Activated T-helper 1 cell treated with anti-CD3 and anti-CD28 coated beads, Interleukin-12 subunit alpha, Interleukin-12 subunit beta, Interleukin-2, Interleukin-4 antibody, amounts not matched to agents 30 ng/mL and 10 ng/mL and 1 ng/mL, durations not matched to agents 14 hours and 24 hours and 36 hours (primary cell): ENCODE results near the gene TLL2. TPM values are rescaled to one million over a fixed set of nuclear protein-coding genes. Genes with fewer than 3 reads are reported as not detected.
"Not testable (repeated sequence)": the region's sequence is repeated elsewhere in the genome, so short reads cannot be mapped to it uniquely, and the experiment has no call there.

Experiments
- DNase-seq: peaks from one replicate; pipeline ENCODE4 v3.0.0; 2021; ENCODE audit warnings: low spot score
- H3K27ac Mint-ChIP-seq: one replicate; pipeline ENCODE4 v1.8.0; 2021; ENCODE audit warnings: mild to moderate bottlenecking, mixed read lengths
- H3K27me3 Mint-ChIP-seq: one replicate; pipeline ENCODE4 v1.8.0; 2022; ENCODE audit warnings: mild to moderate bottlenecking, moderate library complexity, mixed read lengths; ENCODE audit not compliant: insufficient read depth
- H3K36me3 Mint-ChIP-seq: one replicate; pipeline ENCODE4 v1.8.0; 2021; ENCODE audit warnings: low read depth, mixed read lengths
- H3K4me1 Mint-ChIP-seq: one replicate; pipeline ENCODE4 v1.8.0; 2021; ENCODE audit warnings: low read depth, mixed read lengths
- H3K4me3 Mint-ChIP-seq: one replicate; pipeline ENCODE4 v1.8.0; 2021; ENCODE audit warnings: mild to moderate bottlenecking, moderate library complexity, mixed read lengths
- H3K9me3 Mint-ChIP-seq: one replicate; pipeline ENCODE4 v1.8.0; 2021; ENCODE audit warnings: mixed read lengths
- intact Hi-C: fragments of 100-400 bp; cut with micrococcal nuclease; formaldehyde crosslinking; loops from one replicate; pipeline ENCODE4 v1.15.1; 2024
- total RNA-seq: library from RNA; stranded (reverse); gene quantifications from 2 replicates; pipeline ENCODE4 v1.2.3, GENCODE V29; 2022

Gene TLL2
- total RNA-seq = 0.07 TPM in 1 of 2 replicates, not detected in the other

- intact Hi-C loops = loop anchor here (2.0 to 10.0 kb wide), 3 partner anchors 75 to 701 kb away; no protein-coding TSS in a partner anchor
- Mint-ChIP-seq H3K9me3 (no peaks in the 10 kb centered on the region), H3K4me1 (peaks cover 7% of the 10 kb centered on the region), H3K36me3 (peaks cover 5% of the 10 kb centered on the region), H3K27me3 (peaks cover 33% of the 10 kb centered on the region), H3K27ac (no peak within 1 kb of the TSS), H3K4me3 (peak within 1 kb of the TSS; percentile 66)
- DNase-seq = peak; percentile 63
These were observed at the start of gene TLL2 for GRCh38 chr10:96513698-96514561. TLL2 (minus strand) TSS chr10:96513926; CDS start chr10:96513685, 241 bp downstream.

GRCh38 chr10:96560966-96561887 lies 47.5 kb upstream of the TLL2 start:
- H3K27me3 Mint-ChIP-seq = no peaks in the 10 kb centered on the region
- no peaks in the 10 kb centered on the region for H3K9me3 Mint-ChIP-seq
- intact Hi-C loops = no loop called here
- peaks cover 8% of the 10 kb centered on the region for H3K4me1 Mint-ChIP-seq
- no peak for DNase-seq
- no peak overlapping the region for H3K4me3 Mint-ChIP-seq
- H3K36me3 Mint-ChIP-seq = peaks cover 27% of the 10 kb centered on the region
- H3K27ac Mint-ChIP-seq = no peak overlapping the region

- Mint-ChIP-seq H3K27me3 (no peaks in the 10 kb centered on the region), H3K36me3 (peaks cover 26% of the 10 kb centered on the region), H3K9me3 (no peaks in the 10 kb centered on the region), H3K4me3 (no peak overlapping the region), H3K4me1 (peaks cover under 1% of the 10 kb centered on the region), H3K27ac (no peak overlapping the region)
- DNase-seq = no peak
- intact Hi-C loops = no loop called here
These were observed 46.8 kb upstream of the TLL2 start for GRCh38 chr10:96560489-96560888.

- H3K9me3 Mint-ChIP-seq = no peaks in the 10 kb centered on the region
- no peaks in the 10 kb centered on the region for H3K27me3 Mint-ChIP-seq
- H3K36me3 Mint-ChIP-seq = peaks cover 28% of the 10 kb centered on the region
- intact Hi-C loops = no loop called here
- H3K4me1 Mint-ChIP-seq = no peaks in the 10 kb centered on the region
- no peak overlapping the region for H3K4me3 Mint-ChIP-seq
- H3K27ac Mint-ChIP-seq = no peak overlapping the region
- DNase-seq = no peak
These were observed 42.3 kb upstream of the TLL2 start for GRCh38 chr10:96556003-96556402.

GRCh38 chr10:96555330-96555729 lies 41.6 kb upstream of the TLL2 start:
- H3K9me3 Mint-ChIP-seq = no peaks in the 10 kb centered on the region
- H3K27ac Mint-ChIP-seq = no peak overlapping the region
- DNase-seq = no peak
- H3K36me3 Mint-ChIP-seq = peaks cover 21% of the 10 kb centered on the region
- intact Hi-C loops = no loop called here
- no peak overlapping the region for H3K4me3 Mint-ChIP-seq
- no peaks in the 10 kb centered on the region for H3K4me1 Mint-ChIP-seq
- H3K27me3 Mint-ChIP-seq = no peaks in the 10 kb centered on the region

GRCh38 chr10:96548589-96548988 lies 34.9 kb upstream of the TLL2 start:
- Mint-ChIP-seq H3K27ac (no peak overlapping the region), H3K36me3 (peaks cover 32% of the 10 kb centered on the region), H3K4me3 (no peak overlapping the region), H3K9me3 (no peaks in the 10 kb centered on the region), H3K4me1 (no peaks in the 10 kb centered on the region), H3K27me3 (no peaks in the 10 kb centered on the region)
- intact Hi-C loops = no loop called here
- DNase-seq = no peak

GRCh38 chr10:96545558-96545957 lies 31.8 kb upstream of the TLL2 start:
- intact Hi-C loops, H3K4me3 Mint-ChIP-seq, H3K4me1 Mint-ChIP-seq, H3K9me3 Mint-ChIP-seq, H3K27me3 Mint-ChIP-seq, DNase-seq, H3K27ac Mint-ChIP-seq: not testable (repeated sequence)
- peaks cover 30% of the 10 kb centered on the region for H3K36me3 Mint-ChIP-seq

GRCh38 chr10:96541921-96542320 lies 28.2 kb upstream of the TLL2 start:
- Mint-ChIP-seq H3K27me3 (peaks cover 2% of the 10 kb centered on the region), H3K36me3 (peaks cover 38% of the 10 kb centered on the region), H3K4me3 (no peak overlapping the region), H3K9me3 (no peaks in the 10 kb centered on the region), H3K27ac (no peak overlapping the region), H3K4me1 (no peaks in the 10 kb centered on the region)
- intact Hi-C loops = no loop called here
- no peak for DNase-seq

GRCh38 chr10:96540240-96540639 lies 26.5 kb upstream of the TLL2 start:
- peaks cover 30% of the 10 kb centered on the region for H3K36me3 Mint-ChIP-seq
- intact Hi-C loops = no loop called here

GRCh38 chr10:96538683-96539082 lies 25.0 kb upstream of the TLL2 start:
- Mint-ChIP-seq H3K9me3 (no peaks in the 10 kb centered on the region), H3K4me3 (no peak overlapping the region), H3K27ac (no peak overlapping the region), H3K27me3 (peaks cover 2% of the 10 kb centered on the region), H3K4me1 (peaks cover 4% of the 10 kb centered on the region), H3K36me3 (peaks cover 27% of the 10 kb centered on the region)
- no peak for DNase-seq
- intact Hi-C loops = no loop called here

More at GRCh38 chr10:96540240-96540639, 26.5 kb upstream of the TLL2 start:
- DNase-seq = no peak
- Mint-ChIP-seq H3K4me1 (peaks cover 4% of the 10 kb centered on the region), H3K27ac (no peak overlapping the region), H3K9me3 (no peaks in the 10 kb centered on the region), H3K4me3 (no peak overlapping the region), H3K27me3 (peaks cover 2% of the 10 kb centered on the region)

- no peaks in the 10 kb centered on the region for H3K27me3 Mint-ChIP-seq
- H3K27ac Mint-ChIP-seq = no peak overlapping the region
- no peak overlapping the region for H3K4me3 Mint-ChIP-seq
- H3K9me3 Mint-ChIP-seq = no peaks in the 10 kb centered on the region
- H3K36me3 Mint-ChIP-seq = peaks cover 22% of the 10 kb centered on the region
- H3K4me1 Mint-ChIP-seq = peaks cover 4% of the 10 kb centered on the region
- intact Hi-C loops = no loop called here
- DNase-seq = no peak
These were observed 22.4 kb upstream of the TLL2 start for GRCh38 chr10:96536129-96536528.

- peaks cover 16% of the 10 kb centered on the region for H3K36me3 Mint-ChIP-seq
- H3K4me3 Mint-ChIP-seq = no peak overlapping the region
- peaks cover 4% of the 10 kb centered on the region for H3K4me1 Mint-ChIP-seq
These were observed 18.8 kb upstream of the TLL2 start for GRCh38 chr10:96532523-96532922.

More at GRCh38 chr10:96532523-96532922, 18.8 kb upstream of the TLL2 start:
- H3K27ac Mint-ChIP-seq = no peak overlapping the region
- intact Hi-C loops = no loop called here
- no peak for DNase-seq
- H3K27me3 Mint-ChIP-seq = no peaks in the 10 kb centered on the region
- no peaks in the 10 kb centered on the region for H3K9me3 Mint-ChIP-seq
